Hematopoietic multipotent progenitor cell (in vitro differentiated cells): Measurements from ENCODE around the gene CNN2. TPM values are rescaled to one million over a fixed set of nuclear protein-coding genes. Genes with fewer than 3 reads are reported as not detected.
"Not testable (repeated sequence)": the region's sequence is repeated elsewhere in the genome, so short reads cannot be mapped to it uniquely, and the experiment has no call there.

Experiments used
- DNase-seq, 3 donors: peaks; one replicate each; pipeline ENCODE4 v3.0.0-alpha.2; 2011 to 2015; ENCODE audit warnings: low read depth in 2 of 3, low spot score in 2 of 3
- total RNA-seq: library from RNA; depleted of rRNA; stranded (reverse); fragments of >200 nt; gene quantifications from one replicate; pipeline ENCODE4 v1.2.3, GENCODE V29; 2012

The CNN2 gene
- total RNA-seq, 1 donor, result 236 TPM

DNA sequence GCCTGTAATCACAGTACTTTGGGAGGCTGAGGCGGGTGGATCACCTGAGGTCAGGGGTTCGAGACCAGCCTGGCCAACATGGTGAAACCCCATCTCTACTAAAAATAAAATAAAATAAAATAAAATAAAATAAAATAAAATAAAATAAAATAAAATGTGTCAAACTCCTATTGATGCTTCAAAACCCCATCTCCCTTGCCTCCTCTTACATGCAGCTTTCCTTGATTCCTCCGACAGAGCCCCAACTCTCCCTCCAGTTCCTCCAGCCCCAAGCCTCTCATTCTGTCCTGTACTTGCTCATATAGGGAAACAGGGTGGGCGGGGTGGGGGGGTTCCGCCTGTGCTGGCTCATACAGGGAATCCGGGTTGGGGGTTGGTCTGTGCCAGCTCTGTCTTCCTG is 1.3 kb upstream of the CNN2 start:
- not testable (repeated sequence) for DNase-seq

DNA sequence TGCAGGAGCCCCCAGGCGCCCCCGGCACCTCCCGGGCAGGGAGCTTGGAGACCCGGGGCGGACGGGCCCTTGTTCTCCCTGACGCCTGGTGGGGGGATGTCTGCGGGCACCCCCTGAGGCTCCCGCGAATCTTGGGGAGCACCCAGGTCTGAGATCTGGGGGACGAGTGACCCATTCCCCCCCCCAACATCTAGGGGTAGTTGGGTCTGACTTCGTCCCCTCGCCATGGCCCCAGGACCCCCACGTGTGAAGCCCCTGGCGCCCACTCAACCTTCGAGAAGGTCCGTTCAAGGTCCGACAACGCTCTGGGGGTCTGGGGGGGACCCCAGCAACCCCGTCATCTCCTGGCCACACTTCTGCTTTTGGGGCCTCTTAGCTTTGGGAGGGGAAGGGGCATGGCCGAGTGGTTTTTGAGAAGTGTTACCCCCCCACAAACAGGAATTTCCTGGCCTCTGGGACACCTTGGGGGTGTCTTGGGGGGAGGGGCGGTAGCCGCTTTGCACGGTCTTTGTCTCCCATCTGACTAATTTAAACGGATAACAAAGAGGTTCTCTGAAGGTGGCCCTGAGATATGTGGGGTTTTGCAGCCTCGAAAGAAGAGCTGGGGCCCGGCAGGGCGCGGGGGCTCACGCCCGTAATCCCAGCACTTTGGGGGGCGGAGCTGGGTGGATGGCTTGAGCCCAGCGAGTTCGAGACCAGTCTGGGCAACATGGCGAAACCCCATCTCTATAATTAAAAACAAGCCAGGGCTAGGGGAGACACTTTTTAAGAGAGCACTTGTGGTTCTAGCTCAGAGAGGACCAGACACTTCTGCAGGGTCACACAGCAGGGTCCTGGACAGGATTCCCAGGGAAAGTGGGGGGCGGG is 608 bp downstream of the CNN2 start:
- DNase-seq, result peak in 2 of 3 donors; percentile 54 to 64

DNA sequence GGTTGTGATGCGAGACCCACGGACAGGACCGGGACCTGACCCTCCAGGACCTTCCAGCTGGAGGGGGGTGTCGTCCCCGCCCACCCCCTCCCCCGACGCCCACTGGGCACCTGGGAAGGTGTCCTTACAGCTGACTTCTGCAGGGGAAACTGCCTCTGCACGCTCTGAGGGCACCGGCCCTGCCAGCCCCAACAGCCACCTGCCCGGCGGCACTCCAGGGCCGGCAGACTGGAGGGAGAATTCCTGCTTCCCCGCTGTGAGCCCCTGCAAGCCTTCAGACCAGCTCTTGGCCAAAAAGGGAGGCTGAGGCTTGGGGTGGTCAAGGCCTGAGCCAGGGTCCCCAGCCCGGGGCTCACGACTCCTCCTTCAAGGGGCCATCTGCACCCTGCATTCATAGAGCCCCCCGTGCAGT is 1.2 kb downstream of the CNN2 start:
- no peak for DNase-seq

DNA sequence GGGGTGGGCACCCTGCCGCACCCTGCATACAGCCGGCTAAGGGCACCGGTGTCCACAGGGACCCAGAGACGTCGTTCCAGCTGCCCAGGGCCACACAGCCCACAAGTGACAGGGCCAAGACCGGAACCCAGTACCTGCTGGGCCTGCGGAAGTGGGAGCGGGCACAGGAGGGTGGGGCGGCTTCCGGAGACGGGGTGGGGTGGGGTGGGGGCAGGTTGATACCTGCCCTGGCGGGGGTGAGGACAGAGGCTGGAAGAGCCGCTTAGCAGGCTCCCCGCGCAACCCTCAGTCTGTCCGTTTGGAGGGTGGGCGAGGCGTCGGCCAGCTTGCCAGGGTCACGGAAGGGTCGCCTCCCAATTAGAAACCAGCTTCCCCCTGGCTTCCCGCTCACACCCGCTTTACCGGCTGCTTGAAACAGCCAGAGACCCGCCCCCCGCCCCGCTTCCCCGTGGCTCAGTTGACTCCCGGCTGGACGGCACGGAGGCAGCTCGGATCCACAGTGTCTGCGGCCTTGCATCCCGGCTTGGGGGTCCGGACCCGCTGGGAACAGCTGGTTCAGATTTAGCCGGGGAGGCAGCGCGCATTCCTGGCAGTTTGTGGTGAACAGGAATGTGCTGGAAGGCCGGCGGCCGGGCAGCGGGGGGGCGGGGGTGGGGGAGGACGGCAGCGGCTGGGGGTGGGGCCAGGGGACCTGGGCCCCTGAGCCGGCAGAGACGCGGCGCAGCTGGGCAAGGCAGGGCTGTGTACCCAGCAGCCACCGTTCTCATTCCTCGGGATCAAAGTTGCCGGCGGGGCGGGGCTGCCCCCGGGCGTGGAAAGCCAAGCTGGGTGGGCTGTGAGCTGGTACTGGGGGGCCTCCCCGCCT is 1.9 kb downstream of the CNN2 start:
- DNase-seq, result no peak

DNA sequence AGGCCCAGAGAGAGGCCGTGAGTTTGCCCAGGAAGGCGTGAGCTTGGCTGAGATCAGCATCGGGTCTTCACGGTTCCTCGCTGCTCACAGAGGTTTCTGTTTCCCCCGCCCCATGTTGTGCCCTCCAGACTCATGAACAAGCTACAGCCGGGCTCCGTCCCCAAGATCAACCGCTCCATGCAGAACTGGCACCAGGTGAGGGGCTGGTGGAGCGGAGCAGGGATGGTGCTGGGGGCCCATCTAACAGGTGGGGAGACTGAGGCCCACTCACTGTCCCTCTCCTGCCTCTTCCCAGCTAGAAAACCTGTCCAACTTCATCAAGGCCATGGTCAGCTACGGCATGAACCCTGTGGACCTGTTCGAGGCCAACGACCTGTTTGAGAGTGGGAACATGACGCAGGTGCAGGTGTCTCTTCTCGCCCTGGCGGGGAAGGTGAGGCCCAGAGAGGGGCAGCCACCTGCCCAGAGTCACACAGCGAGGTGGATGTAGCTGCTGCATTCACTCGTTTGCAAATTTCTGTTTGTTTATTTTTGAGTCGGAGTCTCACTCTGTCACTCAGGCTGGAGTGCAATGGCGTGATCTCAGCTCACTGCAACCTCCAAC is 6.0 kb downstream of the CNN2 start:
- DNase-seq, result no peak

DNA sequence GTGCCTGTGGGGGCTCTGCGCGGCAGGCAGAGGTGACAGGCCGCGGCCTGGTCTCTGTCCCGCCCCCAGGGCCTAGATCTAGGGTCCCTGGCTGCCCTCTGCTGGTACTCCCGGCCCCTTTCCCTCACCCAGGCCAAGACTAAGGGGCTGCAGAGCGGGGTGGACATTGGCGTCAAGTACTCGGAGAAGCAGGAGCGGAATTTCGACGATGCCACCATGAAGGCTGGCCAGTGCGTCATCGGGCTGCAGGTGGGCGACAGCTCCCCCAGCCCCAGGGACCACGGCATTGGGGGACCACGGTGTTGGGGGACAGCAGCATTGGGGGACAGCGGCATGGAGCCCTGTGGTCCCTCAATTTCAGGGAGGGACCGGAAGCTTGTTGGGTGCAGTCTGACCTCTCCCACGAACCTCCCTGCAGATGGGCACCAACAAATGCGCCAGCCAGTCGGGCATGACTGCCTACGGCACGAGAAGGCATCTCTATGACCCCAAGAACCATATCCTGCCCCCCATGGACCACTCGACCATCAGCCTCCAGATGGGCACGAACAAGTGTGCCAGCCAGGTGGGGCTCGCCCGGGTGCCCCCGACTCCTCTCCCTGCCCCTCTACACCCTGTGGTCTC is 9.7 kb downstream of the CNN2 start:
- no peak for DNase-seq

DNA sequence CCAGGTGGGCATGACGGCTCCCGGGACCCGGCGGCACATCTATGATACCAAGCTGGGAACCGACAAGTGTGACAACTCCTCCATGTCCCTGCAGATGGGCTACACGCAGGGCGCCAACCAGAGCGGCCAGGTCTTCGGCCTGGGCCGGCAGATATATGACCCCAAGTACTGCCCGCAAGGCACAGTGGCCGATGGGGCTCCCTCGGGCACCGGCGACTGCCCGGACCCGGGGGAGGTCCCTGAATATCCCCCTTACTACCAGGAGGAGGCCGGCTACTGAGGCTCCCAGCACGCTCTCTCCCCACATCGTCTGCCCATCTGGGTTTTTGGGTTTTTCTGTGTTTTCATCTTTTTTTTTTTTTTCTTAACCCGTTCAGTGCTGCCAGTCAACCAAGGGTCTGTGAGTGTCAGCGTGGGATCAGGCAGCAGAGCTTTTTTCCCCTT is 11.2 kb downstream of the CNN2 start:
- no peak for DNase-seq

DNA sequence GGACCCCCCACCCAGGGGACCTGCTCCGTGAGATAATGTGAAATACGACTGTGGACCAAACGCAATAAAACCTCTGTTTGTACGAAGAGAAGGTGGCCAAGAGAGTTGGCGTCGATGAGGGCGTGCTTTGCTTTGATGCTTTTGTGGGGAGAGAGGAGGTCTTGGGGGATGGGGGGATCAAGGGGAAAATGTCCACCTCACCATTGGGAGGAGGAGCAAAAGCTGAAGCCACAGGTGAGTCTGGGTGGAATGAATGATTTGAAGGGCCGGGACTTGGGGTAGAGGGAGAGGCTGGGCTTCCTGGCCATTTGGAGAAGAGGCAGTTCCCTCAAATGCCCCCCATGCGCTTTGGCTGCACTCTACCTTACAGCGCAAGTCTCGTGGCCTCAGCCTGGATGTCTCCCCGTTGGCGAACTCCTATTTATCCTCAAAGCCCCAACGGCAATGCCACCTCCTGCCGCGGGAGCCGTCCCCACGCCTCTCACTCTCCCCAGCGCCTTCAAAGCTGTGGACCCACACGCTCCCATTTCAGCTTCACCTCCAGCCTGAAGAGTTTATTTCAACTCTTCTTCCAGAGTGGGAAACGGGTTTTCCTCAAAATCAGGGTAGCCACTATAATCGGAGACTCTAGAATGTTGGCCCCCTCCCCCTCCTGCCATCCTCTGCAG is 12.7 kb downstream of the CNN2 start:
- no peak for DNase-seq

DNA sequence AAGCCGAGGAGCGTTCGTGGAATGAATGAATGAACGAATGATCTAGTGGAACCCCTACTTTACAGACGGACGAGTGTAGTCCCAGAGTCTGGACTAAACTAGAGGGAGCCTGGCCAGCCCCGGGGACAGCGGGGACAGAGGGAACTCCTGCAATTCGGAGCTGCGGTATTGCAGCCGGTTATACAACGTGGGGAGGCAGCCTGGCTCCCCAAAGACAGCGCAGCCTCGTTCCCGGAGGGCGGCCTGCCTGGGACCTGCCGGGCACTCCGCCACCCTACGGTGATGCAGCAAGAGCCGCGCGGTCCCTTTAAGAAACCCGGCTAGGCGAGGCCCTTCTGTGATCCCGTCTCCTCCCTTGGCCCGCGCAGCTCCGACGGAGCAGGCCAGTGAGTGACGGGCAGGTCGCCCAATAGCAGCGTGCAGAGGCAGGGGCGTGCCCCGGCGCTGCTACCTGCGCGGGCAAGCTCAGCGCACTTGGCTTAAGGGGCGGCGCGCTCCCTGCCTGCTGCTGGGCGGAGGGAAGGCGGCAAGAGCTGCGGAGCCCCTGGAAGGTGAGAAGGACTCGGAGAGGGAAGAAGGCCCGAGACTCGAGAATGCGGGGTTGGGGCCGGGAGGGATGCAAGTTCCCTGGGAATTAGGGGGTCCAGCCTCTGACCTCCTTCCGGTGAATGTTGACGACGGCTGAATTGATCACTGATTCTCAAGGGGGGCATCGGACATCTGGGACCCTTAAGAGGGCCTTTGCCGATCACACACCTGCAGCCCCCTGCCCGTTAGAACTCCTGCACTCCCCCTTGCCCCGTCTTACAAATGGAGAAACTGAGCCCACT is 13.5 kb downstream of the CNN2 start, which contains the start of gene ABCA7:
Gene ABCA7 (plus strand): TSS at position 462 of the 830 bp plus-strand sequence. CDS start 1,255 bp downstream, outside the sequence.
- peak; percentile 96 to 98 (median 97) for DNase-seq

DNA sequence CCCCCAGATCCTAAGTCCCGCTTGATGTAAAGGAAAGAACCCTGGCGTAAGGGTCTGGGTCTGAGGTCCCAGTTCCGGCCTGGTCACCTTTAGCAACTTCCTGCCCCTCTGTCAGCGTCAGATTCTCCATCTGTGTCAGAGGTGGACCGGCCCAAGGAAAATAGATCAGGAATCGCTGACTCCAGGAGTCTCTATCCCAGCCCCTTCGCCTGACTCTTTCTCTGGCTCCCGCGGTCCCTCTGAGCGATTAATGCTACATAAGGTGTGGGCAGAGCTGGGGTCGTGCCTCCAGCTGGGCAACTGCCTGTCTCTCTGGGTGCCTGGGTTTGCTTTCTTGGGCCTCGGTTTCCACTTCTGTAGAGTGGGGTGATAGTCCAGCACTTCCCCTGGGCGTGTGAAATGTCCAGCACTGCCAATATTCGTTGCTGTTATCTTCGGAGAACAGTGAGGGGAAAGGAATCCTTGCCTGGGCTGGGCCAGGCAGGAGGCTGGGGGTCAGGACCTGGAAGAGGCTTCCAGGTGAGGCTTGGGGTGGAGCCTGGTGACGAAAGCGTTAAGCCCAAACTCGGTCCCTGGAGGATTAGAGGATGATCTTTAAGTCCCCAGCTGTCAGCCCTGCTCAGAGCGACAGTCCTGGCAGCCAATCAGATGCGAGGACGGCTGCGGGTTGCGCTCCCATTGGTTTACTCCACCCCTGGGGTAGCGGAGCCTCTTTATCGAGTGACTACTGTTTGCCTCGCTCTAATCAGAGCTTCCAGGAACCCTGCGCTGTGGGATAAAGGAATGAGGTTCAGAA is 14.3 kb downstream of the CNN2 start:
- peak in 2 of 3 donors; percentile 82 to 90 for DNase-seq

DNA sequence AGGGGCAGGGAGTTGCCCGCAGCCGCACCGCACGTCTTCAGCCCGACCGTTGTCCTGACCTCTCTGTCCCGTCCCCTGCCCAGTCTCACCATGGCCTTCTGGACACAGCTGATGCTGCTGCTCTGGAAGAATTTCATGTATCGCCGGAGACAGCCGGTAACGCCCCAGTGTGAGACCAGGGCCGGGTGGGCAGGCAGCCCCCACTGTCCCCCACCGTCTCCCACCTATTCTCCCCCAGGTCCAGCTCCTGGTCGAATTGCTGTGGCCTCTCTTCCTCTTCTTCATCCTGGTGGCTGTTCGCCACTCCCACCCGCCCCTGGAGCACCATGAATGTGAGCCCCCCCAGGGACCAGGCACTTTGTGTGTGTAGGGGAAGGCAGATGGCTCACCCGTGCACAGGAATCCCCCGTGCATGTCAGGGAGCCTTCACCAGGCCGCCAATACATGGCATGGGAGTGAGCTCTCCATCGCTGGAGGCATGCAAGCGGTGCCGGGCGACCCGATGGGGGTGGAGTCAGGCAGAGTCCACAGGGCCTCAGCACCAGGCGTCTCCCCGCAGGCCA is 14.9 kb downstream of the CNN2 start:
- DNase-seq, result no peak

DNA sequence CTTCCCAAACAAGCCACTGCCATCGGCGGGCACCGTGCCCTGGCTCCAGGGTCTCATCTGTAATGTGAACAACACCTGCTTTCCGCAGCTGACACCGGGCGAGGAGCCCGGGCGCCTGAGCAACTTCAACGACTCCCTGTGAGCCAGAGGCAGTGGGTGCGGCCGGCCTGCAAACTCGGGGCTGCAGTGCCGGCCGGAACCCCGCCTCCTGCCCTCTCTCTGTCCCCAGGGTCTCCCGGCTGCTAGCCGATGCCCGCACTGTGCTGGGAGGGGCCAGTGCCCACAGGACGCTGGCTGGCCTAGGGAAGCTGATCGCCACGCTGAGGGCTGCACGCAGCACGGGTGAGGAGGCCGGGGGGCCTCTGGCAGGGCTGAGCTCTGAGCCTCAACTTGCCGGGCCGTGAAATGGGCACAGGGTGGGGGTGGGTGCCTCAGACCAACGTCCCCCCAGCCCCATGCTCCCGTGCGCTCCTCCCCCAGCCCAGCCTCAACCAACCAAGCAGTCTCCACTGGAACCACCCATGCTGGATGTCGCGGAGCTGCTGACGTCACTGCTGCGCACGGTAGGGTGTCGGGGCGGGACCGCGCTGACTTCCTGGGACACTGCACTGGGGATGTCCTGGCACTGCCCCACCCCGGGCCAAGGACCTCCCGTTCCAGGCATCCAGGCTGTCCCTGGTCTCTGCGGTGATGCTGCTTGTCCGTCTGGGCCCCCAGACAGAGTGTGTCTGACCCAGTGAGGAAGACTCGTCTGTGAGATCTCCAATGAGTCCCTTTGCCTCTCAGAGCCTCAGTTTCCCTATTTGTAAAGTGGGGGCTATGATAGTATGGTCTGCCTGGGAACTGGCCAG is 15.7 kb downstream of the CNN2 start:
- no peak for DNase-seq

DNA sequence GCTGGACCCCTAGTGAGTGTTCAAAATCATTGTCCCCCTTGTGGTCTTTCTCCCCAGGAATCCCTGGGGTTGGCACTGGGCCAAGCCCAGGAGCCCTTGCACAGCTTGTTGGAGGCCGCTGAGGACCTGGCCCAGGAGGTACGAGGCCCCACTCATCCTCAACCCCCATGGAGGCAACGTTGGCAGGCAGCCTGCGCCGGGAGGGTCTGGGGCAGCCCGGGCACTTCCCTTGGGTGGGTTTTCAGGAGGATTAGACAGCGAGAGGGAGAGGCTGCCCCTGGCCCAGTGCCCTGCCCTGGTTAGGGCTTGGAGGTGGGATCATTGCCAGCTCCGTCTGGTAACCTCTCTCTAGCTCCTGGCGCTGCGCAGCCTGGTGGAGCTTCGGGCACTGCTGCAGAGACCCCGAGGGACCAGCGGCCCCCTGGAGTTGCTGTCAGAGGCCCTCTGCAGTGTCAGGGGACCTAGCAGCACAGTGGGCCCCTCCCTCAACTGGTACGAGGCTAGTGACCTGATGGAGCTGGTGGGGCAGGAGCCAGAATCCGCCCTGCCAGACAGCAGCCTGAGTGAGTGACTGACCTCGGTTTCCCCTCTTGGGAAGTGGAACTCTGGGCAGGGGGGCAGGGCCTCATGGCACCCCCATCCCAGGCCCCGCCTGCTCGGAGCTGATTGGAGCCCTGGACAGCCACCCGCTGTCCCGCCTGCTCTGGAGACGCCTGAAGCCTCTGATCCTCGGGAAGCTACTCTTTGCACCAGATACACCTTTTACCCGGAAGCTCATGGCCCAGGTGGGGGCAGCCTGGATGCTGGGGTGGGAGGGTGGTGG is 16.5 kb downstream of the CNN2 start:
- DNase-seq, result no peak

DNA sequence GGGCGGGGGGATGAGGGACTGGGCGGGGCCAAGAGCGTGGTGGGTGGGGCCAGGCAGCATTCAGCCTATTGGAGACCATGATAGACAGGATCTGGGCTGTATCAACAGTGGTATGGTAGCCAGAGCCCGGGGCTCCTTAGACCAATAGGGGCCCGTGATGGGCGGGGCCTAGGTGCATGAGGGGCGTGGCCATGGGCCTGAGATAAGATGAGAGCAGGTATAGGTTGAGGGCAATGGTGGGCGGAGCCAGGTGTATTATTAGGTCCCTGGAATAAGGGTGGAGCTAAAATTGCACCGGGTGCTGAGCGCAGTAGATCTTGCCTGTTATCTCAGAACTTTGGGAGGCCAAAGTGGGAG is 18.8 kb downstream of the CNN2 start:
- DNase-seq, result peak in 2 of 3 donors; percentile 65 to 70

DNA sequence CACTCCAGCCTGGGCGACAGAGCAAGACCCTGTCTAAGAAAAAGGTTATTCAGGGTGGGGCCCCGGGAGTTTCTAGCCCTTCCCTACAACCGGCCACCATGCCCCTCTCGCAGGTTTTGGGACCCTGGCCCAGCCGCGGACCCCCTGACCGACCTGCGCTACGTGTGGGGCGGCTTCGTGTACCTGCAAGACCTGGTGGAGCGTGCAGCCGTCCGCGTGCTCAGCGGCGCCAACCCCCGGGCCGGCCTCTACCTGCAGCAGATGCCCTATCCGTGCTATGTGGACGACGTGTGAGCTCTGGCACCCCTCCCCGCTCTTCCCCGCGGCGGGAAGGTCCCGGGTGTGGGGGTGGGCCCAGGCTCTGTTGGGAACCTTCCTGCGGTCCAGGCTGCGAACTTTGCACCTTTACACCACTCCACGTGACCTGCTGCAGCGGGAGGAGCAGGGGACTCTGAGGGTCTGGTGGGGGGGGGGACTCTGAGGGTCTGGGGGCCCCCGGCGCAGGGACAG is 19.8 kb downstream of the CNN2 start:
- DNase-seq, result no peak
